ELR (cell line): Measurements from ENCODE around the gene TTLL7.
A peak's percentile ranks its signal among the peaks of the same experiment; 100 is the strongest.
"Not testable (repeated sequence)": the region's sequence is repeated elsewhere in the genome, so short reads cannot be mapped to it uniquely, and the experiment has no call there.

Source experiments
- DNase-seq: peaks from one replicate; pipeline ENCODE4 v3.0.0-alpha.2; 2015; ENCODE audit warnings: low read depth

TTLL7 gene

DNA sequence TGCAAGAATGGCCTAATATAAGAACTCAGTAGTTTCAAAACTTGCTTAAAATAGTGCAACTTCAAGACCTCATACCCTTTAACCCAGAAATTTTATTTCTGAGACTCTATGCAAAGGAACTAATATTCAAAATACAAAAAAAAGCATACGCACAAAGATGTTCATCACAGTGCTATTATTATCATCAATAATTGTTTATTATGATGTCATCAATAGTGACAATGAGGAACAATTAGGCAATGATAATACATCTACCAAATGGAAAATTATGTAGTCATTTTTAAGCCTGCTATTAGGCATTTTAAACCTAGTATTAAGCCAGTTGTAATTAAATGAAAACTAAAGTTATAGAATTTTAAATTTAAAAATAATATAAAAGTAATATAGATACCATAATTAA lies 3.3 kb downstream of the TTLL7 start:
- no peak for DNase-seq

DNA sequence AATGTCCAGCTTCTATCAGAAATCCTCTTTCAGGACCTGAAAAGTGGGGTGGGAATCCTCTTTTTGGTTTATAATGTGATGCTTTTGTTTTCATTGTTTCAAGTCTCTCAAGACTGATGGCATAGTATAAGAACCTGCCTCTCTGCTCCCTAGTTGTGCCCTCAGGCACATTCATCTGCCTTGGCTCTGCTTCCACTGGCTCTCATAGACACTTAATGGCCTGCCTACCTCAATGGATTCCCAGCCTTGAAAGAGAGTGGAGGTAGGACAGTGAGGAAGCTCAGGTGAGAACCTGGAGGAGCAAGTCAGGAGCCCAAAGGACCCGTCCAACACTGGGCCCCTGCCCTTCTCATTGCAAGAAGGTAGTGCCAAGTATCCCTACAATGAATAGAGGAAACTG lies 4.8 kb downstream of the TTLL7 start:
- DNase-seq, result no peak

DNA sequence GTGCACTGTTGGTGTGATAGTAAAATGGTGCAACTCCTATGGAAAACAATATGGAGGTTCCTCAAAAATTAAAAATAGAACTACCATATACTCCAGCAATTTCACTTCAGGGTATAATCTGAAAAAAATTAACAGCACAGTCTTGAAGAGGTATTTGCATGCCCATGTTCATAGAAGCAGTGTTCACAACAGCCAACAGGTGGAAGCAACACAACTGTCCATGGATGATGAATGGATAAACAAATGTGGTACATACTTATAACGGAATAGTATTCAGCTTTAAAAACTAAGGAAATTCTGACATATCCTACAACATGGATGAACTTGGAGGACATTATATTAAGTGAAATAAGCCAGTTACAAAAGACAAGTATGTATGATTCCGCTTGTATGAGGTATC lies 8.2 kb downstream of the TTLL7 start:
- no peak for DNase-seq

DNA sequence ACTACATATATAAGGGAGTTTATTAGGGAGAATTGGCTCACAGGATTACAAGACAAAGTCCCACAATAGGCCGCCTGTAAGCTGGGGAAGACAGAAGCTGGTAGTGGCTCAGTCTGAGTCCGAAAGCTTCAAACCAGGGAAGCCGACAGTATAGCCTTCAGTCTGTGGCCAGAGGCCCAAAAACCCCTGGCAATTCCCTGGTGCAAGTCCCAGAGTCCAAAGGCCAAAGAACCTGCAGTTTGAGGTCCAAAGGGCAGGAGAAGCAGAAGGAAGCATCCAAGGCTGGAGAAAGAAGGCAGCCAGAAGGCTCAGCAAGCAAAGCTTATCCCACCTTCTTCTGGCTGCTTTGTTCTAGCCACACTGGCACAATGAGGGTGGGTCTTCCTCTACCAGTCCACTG lies 13.9 kb downstream of the TTLL7 start:
- DNase-seq, result no peak

DNA sequence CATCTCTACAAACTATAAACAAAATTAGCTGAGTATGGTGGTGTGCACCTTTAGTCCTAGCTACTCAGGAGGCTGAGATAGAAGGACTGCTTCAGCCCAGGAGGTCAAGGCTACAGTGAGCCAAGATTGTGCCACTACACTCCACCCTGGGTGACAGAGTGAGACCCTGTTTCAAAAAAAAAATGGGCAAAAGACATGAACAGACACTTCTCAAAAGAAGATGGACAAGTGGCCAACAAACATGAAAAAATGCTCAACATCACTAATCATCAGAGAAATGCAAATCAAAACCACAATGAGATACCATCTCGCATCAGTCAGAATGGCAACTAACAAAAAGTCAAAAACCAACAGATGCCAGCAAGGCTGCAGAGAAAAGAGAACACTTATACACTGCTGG lies 15.0 kb downstream of the TTLL7 start:
- DNase-seq, result not testable (repeated sequence)

DNA sequence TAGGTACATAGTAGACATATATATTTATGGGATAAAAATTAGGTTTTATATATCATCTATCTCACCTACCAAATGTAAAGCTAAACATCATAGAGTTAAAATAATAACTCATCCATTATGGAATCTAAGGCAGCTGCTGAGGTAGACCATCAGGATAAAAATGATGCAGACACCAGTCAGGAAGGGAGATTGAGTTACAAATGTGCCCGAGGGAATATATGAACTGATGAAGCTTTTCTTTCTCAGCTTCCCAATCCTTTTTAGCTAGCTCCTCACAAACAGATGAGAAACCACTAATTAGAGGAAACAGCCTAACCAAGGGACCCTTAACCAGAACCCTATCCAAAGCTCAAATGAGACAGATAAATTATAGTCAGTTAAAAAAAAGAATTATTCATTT lies 20.9 kb downstream of the TTLL7 start:
- no peak for DNase-seq

DNA sequence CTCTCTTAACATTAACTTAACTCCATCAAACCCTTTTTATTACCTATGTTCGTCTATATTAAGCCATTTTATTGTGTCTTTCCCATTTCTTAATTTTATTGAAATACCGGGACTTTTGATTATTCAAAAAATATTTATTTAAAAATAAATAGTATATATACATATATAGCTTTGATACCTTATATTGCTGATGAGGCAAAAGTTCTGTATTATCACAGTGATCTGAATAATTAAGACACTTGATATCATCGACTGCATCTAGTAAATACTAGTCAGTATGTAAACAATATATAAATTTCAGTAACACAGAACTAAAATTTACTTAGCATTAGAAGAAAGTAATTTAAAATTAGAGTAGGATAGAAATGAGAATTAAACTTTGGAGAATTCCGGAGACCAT lies 22.0 kb downstream of the TTLL7 start:
- no peak for DNase-seq

DNA sequence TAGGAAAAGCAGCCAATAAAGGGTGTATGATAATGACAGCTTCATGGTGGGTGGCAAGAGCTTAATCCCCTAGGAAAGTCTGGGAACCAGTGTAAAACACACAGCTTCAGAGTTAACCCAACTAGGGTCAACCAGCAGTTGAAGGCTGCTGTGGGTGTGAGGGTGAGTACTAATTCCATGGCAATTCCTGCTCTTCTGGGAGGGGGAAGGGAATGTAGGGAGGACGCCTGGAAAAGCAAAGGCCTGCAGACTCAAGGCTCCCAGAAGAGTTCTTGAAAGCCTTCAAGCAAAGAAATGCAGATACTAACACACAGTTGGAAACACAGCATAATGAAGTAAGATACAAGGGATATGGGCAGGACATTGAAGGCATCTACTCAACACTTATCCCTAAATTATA lies 28.1 kb downstream of the TTLL7 start:
- DNase-seq, result no peak

DNA sequence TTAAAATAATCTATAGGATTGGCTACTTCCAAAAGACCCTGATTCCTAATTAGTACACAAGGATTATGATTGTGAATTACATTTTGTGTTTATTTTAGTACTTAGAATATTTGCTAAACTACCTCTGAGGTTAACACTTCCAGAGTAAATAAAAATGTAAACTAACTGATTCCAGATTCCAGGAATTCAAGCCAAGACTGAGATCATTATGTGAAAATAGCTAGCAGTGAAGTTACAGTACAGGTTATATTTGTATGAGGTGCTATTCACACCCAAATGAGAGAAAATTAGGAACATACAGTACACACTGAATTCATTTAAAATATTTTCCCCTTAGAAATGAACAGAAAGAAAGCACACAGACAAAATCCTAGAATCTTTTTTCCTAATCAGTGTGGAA lies 28.8 kb downstream of the TTLL7 start:
- no peak for DNase-seq

DNA sequence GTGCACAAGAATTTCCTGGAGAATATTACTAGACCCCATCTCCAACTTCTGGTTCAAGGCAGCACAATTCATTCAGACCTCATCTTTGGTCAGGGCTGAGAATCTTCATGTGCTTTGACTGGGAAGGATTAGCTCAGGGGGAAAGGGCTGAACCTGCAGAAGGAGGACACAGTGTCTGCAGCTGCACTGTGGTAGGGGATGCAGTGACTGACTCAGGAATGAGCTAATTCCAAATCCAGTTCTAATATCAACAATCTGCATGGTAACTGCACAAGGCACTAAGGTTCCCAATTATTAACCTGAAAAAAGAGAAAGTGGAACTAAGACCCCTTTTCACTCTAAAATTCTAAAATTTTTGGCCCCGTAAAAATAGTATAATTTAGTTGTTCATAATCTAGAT lies 31.6 kb downstream of the TTLL7 start:
- DNase-seq, result peak; percentile 3

DNA sequence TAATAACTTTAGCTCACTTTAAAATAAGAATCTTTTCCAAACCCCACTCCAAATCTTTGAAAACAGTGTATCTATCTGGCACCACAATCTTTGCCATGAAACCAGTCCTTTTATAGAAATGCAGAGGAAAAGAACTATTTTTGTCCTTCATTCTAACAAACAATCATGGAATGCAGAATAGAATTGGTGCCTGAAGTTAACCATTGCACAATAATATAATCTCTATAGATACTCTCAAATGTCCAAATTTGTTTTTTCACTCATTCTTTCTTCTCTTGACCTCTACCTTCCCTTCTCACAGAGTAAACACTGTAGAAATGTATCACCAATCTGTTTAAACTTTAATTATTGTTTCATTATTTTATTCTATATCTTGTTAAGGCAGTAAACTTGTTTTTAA lies 34.8 kb downstream of the TTLL7 start:
- no peak for DNase-seq

DNA sequence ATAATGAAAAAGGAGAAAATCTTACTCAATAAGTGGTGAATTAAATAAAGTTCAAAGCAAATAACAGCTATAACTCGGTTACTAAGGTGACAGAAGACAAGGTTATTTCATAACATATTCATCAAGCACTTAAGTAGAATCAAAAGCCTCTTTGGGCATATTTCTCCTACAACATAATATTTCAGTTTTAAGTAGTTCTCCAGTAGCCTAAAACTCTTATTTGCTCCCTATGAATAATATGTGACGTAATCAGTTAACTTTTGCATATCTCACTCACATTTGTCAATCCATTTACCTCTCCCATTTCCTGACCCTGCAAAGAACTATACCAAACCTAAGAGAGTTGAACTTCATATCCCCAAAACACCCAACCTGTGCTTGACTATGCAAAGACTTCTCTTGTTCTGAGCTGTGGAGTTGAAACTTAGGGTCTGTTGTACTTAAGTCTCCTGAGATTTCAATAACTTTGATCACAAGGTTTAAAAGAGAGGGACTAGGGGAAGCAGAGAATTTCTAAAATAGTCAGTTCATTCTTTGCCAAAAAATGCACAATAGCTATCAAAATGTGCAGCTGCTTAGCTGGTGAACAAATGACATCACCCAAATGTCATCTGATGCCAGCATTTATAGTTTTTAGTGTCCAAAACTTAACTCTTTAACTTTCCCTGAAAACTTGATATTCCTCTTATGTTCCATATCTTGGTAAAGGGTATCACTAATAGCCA lies 37.2 kb downstream of the TTLL7 start:
- DNase-seq, result no peak

DNA sequence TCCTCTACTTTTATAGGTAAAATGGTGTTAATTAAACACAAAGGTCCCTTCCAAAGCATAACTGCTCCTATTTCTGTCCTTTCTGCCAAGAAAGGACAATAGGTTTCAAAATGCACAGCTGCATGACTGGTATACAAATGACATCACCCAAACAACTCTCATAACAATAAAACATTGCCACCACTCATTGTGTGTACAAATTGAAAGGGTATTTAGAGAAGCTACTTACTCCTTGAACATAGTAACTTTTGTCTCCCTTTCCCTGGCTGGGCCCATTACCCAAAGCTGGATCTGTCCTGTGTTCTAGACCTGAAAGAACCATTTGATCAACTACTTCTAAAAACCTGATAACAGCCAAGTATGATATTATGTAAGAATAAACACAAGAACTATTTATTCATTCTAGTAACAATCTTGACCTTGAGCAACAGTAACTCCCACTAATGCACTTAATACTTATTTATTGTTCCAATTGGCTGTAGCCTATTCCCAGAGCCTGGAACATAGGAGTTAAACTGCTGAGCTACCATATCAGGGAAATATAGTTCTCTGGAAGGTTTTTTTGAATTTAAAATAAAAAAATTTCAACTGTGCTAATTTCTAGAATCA lies 38.2 kb downstream of the TTLL7 start:
- DNase-seq, result no peak

DNA sequence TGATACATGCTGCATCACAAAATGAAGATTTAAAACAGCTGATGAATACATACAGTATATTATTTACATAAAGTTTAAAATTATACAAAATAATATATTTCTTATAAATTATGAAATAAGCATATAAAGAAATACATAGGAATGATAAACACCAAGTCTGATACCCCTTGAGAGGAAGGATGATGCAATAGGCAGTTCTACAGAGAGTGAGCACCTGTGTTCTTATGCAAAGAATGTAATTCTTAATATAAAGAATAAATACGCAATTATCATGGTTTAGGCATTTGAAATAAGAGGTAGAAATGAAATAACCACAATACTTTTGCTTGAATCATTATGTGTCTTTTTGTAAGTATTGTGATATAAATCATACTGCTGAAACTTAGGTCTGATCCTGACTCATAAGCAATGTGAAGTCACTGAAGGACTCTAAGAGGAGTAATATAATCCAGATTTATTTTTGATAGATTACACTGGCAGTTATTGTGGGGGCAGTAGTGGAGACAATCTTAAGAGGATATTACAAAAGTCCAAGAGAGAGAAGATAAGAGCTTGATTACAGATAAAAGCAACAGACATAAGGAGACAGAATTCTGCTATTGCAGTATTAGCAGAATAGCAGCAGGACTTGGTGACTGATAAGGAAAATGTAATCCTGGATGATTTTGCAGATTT lies 39.0 kb downstream of the TTLL7 start:
- peak; percentile 32 for DNase-seq

DNA sequence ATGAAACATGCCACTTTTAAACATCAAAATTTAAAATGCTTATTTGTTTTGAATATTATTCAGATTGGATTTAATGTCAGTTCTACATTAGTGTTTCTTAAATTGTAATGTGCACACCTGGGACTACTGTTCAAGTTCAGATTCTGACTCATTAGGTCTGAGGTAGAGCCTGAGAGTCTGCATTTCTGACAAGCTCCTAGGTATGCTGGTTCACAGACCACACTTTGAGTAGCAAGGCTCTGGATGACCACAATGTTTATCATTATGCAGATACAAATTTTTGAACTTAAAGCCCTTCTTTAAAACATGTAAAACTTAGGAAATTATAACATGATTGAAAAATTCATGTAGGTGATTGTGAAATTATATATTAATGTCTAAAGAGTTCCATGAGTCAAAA lies 40.2 kb downstream of the TTLL7 start:
- DNase-seq, result no peak

DNA sequence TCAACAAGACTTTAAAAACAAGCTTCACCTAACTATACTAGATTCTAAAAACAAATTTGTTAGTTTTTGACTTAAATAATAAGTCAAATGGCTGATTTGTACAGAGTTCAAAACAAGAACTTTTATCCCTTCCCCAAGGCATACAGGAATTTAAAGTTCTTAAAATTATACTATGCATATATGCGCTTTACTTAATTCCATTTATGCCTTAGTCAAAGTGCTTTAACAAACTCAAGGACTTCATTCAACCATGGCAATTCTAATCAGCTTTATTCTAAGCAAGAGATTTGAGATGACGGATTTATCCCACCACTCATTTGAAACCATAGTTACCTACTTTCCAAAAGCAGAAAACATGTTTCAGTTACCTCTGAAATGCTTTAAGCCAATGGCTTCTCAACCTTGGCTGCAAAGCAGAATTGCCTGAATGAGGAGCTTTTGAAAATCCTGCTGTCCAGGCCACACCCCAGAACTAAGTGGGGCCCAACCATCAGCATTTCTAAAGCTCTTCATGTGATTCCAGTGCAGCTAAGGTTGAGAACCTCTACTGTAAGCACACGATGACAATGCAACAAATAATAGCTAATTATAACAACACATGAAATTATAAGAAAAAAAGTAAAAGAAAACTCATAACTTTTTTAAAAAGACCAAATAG lies 44.6 kb downstream of the TTLL7 start:
- DNase-seq, result no peak

DNA sequence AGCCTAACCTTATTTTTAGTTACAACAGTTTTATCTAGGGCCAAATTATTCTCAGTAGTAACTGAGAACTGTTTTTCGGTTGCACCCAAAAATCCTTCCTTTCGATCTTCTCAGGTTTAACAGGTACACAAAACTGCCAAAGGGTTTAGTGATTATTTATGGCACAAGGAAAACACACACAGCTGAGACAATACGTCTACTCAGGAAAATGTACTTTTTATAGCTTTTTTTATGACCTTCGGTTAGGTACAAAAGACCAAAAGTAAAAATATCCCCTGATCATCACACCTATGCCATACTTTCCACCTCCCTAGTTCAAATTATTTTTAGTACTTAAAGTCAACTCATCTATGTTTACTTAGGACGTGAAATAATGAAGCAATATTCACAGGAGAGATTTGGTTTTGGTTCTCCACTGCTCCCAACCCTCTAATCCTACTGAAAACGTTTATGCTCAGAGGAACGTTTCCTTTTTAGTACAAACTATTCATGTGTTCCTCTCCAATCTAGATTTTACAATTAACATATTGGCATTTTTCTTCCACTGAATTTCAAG lies 48.7 kb downstream of the TTLL7 start:
- DNase-seq, result no peak

DNA sequence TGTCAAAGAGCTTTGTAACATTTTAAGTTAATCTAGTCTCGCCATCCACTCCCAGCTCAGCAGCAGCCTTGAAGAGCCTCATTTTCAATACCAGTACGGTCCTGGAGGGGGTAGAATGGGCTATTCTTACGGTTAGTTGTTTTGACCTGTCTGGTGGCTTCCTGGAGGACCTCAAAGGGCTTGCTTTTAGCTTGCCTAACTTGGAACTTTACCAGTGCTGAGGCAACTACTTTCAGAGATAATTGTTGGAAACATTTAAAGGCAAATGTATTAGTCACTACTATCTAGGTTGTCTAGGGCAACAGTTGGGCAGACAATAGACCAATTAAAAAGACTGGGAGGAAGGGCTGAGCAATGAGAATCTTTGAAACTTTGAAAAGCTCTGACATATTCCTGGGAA lies 56.0 kb downstream of the TTLL7 start:
- no peak for DNase-seq

DNA sequence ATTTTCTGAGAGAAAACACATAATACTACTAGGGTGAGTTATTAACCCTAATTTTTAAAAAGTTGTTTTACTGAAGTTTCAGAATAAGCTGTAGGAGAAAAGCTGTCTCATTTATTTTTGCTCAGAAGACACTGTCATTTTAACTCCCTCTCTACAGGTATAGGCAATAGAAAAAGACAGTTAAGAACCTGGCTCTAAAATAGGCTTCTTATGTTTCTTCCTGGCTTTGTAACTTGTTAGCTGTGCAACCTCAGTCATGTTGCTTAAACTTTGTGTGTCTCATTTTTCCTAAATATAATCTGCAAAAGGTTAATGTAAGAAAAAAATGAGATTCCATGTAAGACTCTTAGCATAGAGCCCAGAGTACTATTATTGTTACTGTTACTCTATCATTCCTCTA lies 64.4 kb downstream of the TTLL7 start:
- no peak for DNase-seq

DNA sequence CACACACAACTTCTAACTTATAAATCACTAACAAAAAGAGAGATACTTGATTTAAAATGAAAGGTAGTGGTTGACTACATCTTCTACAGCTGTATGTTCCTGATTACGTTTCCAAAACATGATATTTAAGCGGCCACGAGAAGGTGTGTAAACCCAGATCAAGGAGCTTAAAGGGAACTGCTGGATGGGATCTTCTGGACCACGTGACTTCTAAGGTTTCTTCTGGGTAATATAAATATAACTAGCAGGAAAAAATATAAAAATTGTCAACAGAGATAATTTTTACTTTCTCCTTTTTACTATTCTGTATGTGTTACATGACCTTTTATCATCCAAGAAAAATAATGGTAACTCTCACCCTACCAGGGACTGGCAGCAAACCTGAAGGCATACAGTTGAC lies 66.2 kb downstream of the TTLL7 start:
- no peak for DNase-seq

DNA sequence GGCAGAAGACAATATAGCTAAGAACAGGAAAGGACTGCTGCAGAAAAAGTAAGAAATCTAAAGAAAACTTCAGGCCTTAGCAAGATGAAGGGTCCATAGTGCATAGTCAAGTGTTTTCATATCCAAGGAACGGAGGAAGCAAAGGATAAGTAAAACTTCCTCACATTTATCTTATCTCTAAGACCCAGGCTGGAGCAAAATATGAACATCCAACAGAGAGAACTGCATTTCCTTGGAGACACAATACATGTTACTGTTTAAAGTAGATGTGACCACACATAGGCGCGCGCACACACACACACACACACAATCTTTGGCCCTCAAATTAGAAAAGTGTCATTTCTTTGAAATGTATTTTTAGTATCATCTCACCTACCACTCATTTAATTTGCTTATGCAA lies 66.7 kb downstream of the TTLL7 start:
- no peak for DNase-seq

DNA sequence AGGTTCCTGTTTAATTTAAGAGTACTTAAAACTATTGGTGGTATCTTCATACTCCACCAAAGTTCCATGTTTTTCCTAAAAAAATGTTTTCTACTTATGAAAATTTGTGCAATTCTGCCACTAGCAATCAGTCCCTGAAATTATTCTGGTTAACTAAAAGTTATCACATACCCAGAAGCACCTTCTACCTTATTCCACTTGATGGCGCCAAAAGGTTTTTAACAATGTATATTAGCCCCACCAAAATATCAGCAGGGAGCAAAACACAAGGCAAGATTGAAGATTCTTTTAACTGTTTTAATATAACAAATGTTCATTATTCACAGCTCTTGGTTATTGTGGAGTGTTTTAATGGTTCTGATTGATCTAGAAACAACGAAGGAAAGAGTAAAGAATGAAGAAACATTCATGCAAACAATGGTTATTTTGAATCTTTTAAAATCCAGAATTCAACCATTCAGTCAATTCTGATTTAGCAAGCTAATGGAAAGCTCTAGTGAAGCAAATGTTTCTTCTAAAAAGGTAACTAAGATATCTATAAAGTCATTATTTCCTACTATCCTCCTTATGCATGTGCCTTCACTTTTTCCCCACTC lies 67.2 kb downstream of the TTLL7 start:
- peak; percentile 74 for DNase-seq
